Stimulated activated CD4-positive, alpha-beta T cell treated with anti-CD3 and anti-CD28 coated beads, Interleukin-15, amount 100 ng/mL, for 24 hours (primary cell): ENCODE results near the gene TMEM106C.

Experiments
- DNase-seq: peaks from one replicate; pipeline ENCODE4 v3.0.0-alpha.2; 2020

The TMEM106C gene

GRCh38 chr12:47980779-47981495 is 17.5 kb downstream of the TMEM106C start:
- DNase-seq, result no peak

GRCh38 chr12:47981496-47982260 is 18.3 kb downstream of the TMEM106C start:
- no peak for DNase-seq

- no peak for DNase-seq
Measured at GRCh38 chr12:47982311-47982710, 18.9 kb downstream of the TMEM106C start.

GRCh38 chr12:47982770-47983169 is 19.4 kb downstream of the TMEM106C start:
- DNase-seq, result no peak

GRCh38 chr12:47983541-47984115 is 20.2 kb downstream of the TMEM106C start:
- DNase-seq, result no peak

GRCh38 chr12:47984331-47984801 is 21.0 kb downstream of the TMEM106C start:
- no peak for DNase-seq

- DNase-seq, result no peak
Measured at GRCh38 chr12:47985596-47986290, 22.3 kb downstream of the TMEM106C start.

- no peak for DNase-seq
Measured at GRCh38 chr12:47986291-47986660, 22.9 kb downstream of the TMEM106C start.

GRCh38 chr12:47986832-47987231 is 23.4 kb downstream of the TMEM106C start:
- no peak for DNase-seq

GRCh38 chr12:47987411-47988072 is 24.1 kb downstream of the TMEM106C start:
- no peak for DNase-seq

- no peak for DNase-seq
Measured at GRCh38 chr12:47988073-47989022, 25.0 kb downstream of the TMEM106C start.

GRCh38 chr12:47989023-47989417 is 25.6 kb downstream of the TMEM106C start:
- DNase-seq, result no peak

GRCh38 chr12:47989666-47990065 is 26.3 kb downstream of the TMEM106C start:
- DNase-seq, result no peak

GRCh38 chr12:47990351-47991105 is 27.1 kb downstream of the TMEM106C start:
- peak; percentile 67 for DNase-seq

- no peak for DNase-seq
Measured at GRCh38 chr12:47991106-47992061, 28.0 kb downstream of the TMEM106C start.

GRCh38 chr12:47992776-47993175 is 29.4 kb downstream of the TMEM106C start:
- no peak for DNase-seq

GRCh38 chr12:47993491-47993890 is 30.1 kb downstream of the TMEM106C start:
- no peak for DNase-seq

- DNase-seq, result no peak
Measured at GRCh38 chr12:47995981-47996401, 32.6 kb downstream of the TMEM106C start.

- DNase-seq, result no peak
Measured at GRCh38 chr12:47997321-47997720, 33.9 kb downstream of the TMEM106C start.

GRCh38 chr12:47999816-48000215 is 36.4 kb downstream of the TMEM106C start:
- no peak for DNase-seq
